Heart left ventricle (tissue), 16 donors: ENCODE measurements around the gene AVL9. TPM values are rescaled to one million over a fixed set of nuclear protein-coding genes. Genes with fewer than 3 reads are reported as not detected.

Source experiments
- ATAC-seq, 4 donors: fragments of 200-7000 bp; cut with Tn5 transposase; one replicate each; pipeline ENCODE4 v1.9.1; 2020 to 2022; ENCODE audit warnings: moderate library complexity in 4 of 4, mild to moderate bottlenecking in 3 of 4, moderate number of reproducible peaks in 1 of 4
- DNase-seq, 5 donors: peaks; one replicate each; pipeline ENCODE4 v3.0.0-alpha.2; 2020
- H3K27ac ChIP-seq, 12 donors: fragments of 200-600 bp; sonication (generic) in 4 of 12; one replicate each; pipeline versions ENCODE4 v1.5.0 to v1.8.0; 2016 to 2022; ENCODE audit warnings: mild to moderate bottlenecking in 2 of 12
- H3K27me3 ChIP-seq, 9 donors: fragments of 200-600 bp; sonication (generic) in 2 of 9; one replicate each; pipeline versions ENCODE4 v1.5.1 to v1.8.0; 2016 to 2022; ENCODE audit warnings: mild to moderate bottlenecking in 3 of 9
- H3K36me3 ChIP-seq, 9 donors: fragments of 200-600 bp; sonication (generic) in 2 of 9; one replicate each; pipeline versions ENCODE4 v1.5.0 to v1.8.0; 2018 to 2022; ENCODE audit warnings: mild to moderate bottlenecking in 2 of 9
- H3K4me1 ChIP-seq, 12 donors: fragments of 200-600 bp; sonication (generic) in 4 of 12; one replicate each; pipeline versions ENCODE4 v1.5.0 to v1.8.0; 2016 to 2022; ENCODE audit warnings: mild to moderate bottlenecking in 3 of 12
- H3K4me3 ChIP-seq, 12 donors: fragments of 200-600 bp; sonication (generic) in 4 of 12; one replicate each; pipeline versions ENCODE4 v1.5.0 to v1.8.0; 2017 to 2022; ENCODE audit warnings: mild to moderate bottlenecking in 9 of 12, moderate library complexity in 4 of 12
- H3K9me3 ChIP-seq, 12 donors: fragments of 200-600 bp; sonication (generic) in 4 of 12; one replicate each; pipeline versions ENCODE4 v1.5.0 to v1.8.0; 2016 to 2022; ENCODE audit warnings: mild to moderate bottlenecking in 1 of 12
- POLR2A ChIP-seq, 2 donors: fragments of 450-650 bp; IDR thresholded peaks; one replicate each; pipeline ENCODE4 v1.6.1; 2017; ENCODE audit warnings: antibody characterized with exemption in 2 of 2, mild to moderate bottlenecking in 2 of 2, moderate library complexity in 2 of 2
- WGBS, 4 donors: extraction: QIAGEN DNeasy Blood & Tissue Kit in 2 of 4; methylation state at CpG; one replicate each; pipeline versions ENCODE4 v1.1.5 to v1.1.7; 2013 to 2018; 5-methylcytosine and 5-hydroxymethylcytosine counted together
- intact Hi-C, 10 donors: fragments of 100-400 bp; cut with DNase I; formaldehyde crosslinking; loops; one replicate each; pipeline versions ENCODE4 v1.11.1 to v1.14.2; 2022
- polyA plus RNA-seq, 2 donors: library from polyadenylated mRNA; stranded (reverse); fragments of 200-250 nt; gene quantifications; one replicate each; pipeline ENCODE4 v1.2.3, GENCODE V29; 2013
- total RNA-seq, 9 donors: library from RNA; depleted of rRNA in 2 of 9; stranded (reverse); fragments of >200 nt in 2 of 9; fragmentation: NEBNext Ultra II Directional in 3 of 9; extraction: Animal tissue kit (Norgen Biotek cat#: 25700) in 3 of 9; gene quantifications; one replicate each; pipeline versions ENCODE4 v1.1.0 to v1.2.4, GENCODE V29; 2016 to 2023
- TF ChIP-seq, protein P1 (sequence below), 12 donors: fragments of 200-600 bp; sonication (generic) in 4 of 12; IDR thresholded peaks; one replicate each; pipeline versions ENCODE4 v1.5.0 to v1.8.0; 2018 to 2022; ENCODE audit warnings: antibody characterized with exemption in 12 of 12, mild to moderate bottlenecking in 5 of 12
- donor health status: ischemic (EF 13 %, LVEDD 7.1; RV severe dilation, severe dysfunction).
- donor health status: healthy with polysubstance abuse.
- donor health status: DM: no; HTN: yes; CAD: no.
- donor health status: DM: no; HTN: no; CAD: no.
- donor health status: ischemic (EF 25% LVEDD 6.9; RV normal size, moderate dysfunction).
- donor health status: ischemic (EF 25% LVEDD 5.7; RV mildly dilated, moderate dysfunction).
- donor health status: healthy.
- donor health status: DM: yes; HTN: yes; CAD: no.
- donor health status: ischemic (EF 35%, LVEDD 5.7; RV mildly dilated, moderate dysfunction).
- donor health status: nonischemic (EF 11% LVEDD 7.7; RV severe dilation, severe dysfunction).
- donor health status: DM: yes; HTN: yes; CAD: no.
- donor health status: PGD.
- donor health status: ischemic (EF 29% LVEDD 5.4; RV normal size, mild dysfunction).
- donor health status: nonischemic (EF 23%, LVEDD 6.1; RV moderate dilation, normal function).

Gene AVL9
- total and polyA plus RNA-seq, 11 donors: 4.6 to 22.3 (median 15.6) TPM

- no peak for ATAC-seq
- WGBS, 4 donors: 94 to 100% (median 97%) methylated on average over 1 of the region's 1 CpG
- intact Hi-C loops: no loop called here
- no peak overlapping the region for H3K4me3 ChIP-seq
- H3K36me3 ChIP-seq: peaks cover 0 to 95% (median 85%) of the 10 kb centered on the region in 9 donors
- no peak for TF ChIP-seq POLR2A (IDR thresholded peaks at IDR 0.05)
- TF ChIP-seq, protein P1, sequence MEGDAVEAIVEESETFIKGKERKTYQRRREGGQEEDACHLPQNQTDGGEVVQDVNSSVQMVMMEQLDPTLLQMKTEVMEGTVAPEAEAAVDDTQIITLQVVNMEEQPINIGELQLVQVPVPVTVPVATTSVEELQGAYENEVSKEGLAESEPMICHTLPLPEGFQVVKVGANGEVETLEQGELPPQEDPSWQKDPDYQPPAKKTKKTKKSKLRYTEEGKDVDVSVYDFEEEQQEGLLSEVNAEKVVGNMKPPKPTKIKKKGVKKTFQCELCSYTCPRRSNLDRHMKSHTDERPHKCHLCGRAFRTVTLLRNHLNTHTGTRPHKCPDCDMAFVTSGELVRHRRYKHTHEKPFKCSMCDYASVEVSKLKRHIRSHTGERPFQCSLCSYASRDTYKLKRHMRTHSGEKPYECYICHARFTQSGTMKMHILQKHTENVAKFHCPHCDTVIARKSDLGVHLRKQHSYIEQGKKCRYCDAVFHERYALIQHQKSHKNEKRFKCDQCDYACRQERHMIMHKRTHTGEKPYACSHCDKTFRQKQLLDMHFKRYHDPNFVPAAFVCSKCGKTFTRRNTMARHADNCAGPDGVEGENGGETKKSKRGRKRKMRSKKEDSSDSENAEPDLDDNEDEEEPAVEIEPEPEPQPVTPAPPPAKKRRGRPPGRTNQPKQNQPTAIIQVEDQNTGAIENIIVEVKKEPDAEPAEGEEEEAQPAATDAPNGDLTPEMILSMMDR (IDR thresholded peaks at IDR 0.05): no peak
- no peaks in the 10 kb centered on the region for H3K27me3 ChIP-seq
- H3K4me1 ChIP-seq: peaks cover 0 to 6% (median 0%) of the 10 kb centered on the region in 12 donors
- peak overlapping the region in 1 of 12 donors; percentile 12 for H3K27ac ChIP-seq
- DNase-seq: no peak
- H3K9me3 ChIP-seq: no peaks in the 10 kb centered on the region
Observed at GRCh38 chr7:32574626-32575025, 79.3 kb downstream of the AVL9 start.

- Histone ChIP-seq H3K36me3 (peaks cover 0 to 95% (median 87%) of the 10 kb centered on the region in 9 donors), H3K27ac (no peak overlapping the region), H3K9me3 (no peaks in the 10 kb centered on the region), H3K4me3 (no peak overlapping the region), H3K4me1 (peaks cover 0 to 10% (median 0%) of the 10 kb centered on the region in 12 donors), H3K27me3 (no peaks in the 10 kb centered on the region)
- TF ChIP-seq, protein P1 (IDR thresholded peaks at IDR 0.05): no peak
- no peak for TF ChIP-seq POLR2A (IDR thresholded peaks at IDR 0.05)
- intact Hi-C loops: no loop called here
- WGBS, 4 donors: 73 to 83% (median 81%) methylated on average over 2 of the region's 2 CpGs
- no peak for DNase-seq
- ATAC-seq: no peak
Observed at GRCh38 chr7:32577421-32577820, 82.1 kb downstream of the AVL9 start.

DNA sequence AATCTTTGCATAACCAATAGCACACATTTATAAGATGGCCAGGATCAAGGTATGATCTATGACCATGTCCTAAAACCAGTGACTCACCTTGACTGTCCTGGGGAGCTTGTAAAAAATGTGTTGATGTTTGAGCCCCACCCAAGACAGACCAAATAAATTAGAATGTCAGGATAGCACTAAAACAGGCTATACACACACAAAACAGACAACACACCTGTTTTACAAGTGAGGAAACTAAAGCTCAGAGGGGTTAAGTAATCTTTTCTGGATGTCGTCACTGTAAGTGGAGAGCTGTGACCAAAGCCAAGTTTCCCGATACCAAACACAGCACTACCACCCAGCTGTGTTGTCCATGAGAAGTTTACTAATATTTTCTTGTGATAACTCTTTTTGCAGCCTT, 84.5 kb downstream of the AVL9 start:
- intact Hi-C loops: loop anchor here in 2 of 10 donors (10.0 kb wide), 2 partner anchors 75 to 85 kb away; partner anchors contain the start of genes AVL9 (in 1 of the 2) and LSM5 (in 1 of the 2)
- ATAC-seq: peak in 3 of 4 donors; percentile 33 to 58 (median 48)
- peaks cover 0 to 95% (median 87%) of the 10 kb centered on the region in 9 donors for H3K36me3 ChIP-seq
- no peaks in the 10 kb centered on the region for H3K9me3 ChIP-seq
- no peak overlapping the region for H3K4me3 ChIP-seq
- WGBS, 4 donors: 42 to 54% (median 46%) methylated on average over 2 of the region's 2 CpGs
- no peak for DNase-seq
- no peak overlapping the region for H3K27ac ChIP-seq
- H3K27me3 ChIP-seq: no peaks in the 10 kb centered on the region
- H3K4me1 ChIP-seq: peaks cover 0 to 7% (median 0%) of the 10 kb centered on the region in 12 donors
- TF ChIP-seq, protein P1 (IDR thresholded peaks at IDR 0.05): no peak
- TF ChIP-seq POLR2A (IDR thresholded peaks at IDR 0.05): no peak

DNA sequence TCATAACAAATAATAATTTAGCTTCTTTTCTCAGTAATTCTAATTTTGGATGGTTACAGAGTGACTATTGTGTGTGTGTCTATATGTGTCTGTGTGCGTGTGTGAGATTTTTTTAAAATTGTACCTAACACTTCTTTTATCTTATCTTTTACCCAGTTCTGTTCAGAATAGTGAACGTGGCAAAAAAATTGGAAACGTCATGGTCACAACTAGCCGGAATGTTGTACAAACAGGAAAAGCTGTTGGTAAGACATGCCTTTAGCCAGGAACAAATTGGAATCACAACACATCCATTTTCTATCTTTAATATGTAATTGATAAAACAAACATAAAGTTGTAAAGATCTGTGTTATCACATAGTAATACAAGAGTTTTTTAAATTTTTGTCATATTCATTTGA, 85.4 kb downstream of the AVL9 start:
- intact Hi-C loops: loop anchor here in 2 of 10 donors (10.0 kb wide), 2 partner anchors 76 to 86 kb away; partner anchors contain the start of genes AVL9 (in 1 of the 2) and LSM5 (in 1 of the 2)
- DNase-seq (no peak), ATAC-seq (no peak)
- 72 to 77% (median 73%) methylated on average over 4 of the region's 4 CpGs for WGBS, 4 donors
- H3K9me3 ChIP-seq: no peaks in the 10 kb centered on the region
- H3K27me3 ChIP-seq: no peaks in the 10 kb centered on the region
- no peak overlapping the region for H3K4me3 ChIP-seq
- peaks cover 0 to 95% (median 87%) of the 10 kb centered on the region in 9 donors for H3K36me3 ChIP-seq
- H3K27ac ChIP-seq: no peak overlapping the region
- peaks cover 0 to 6% (median under 1%) of the 10 kb centered on the region in 12 donors for H3K4me1 ChIP-seq
- TF ChIP-seq, protein P1 (IDR thresholded peaks at IDR 0.05): no peak
